Daoy (cell line): ENCODE data around the gene RHCE. TPM values are rescaled to one million over a fixed set of nuclear protein-coding genes. Genes with fewer than 3 reads are reported as not detected.
A peak's percentile ranks its signal among the peaks of the same experiment; 100 is the strongest.
"Not testable (repeated sequence)": the region's sequence is repeated elsewhere in the genome, so short reads cannot be mapped to it uniquely, and the experiment has no call there.

Experiments used
- DNase-seq: peaks from one replicate; pipeline ENCODE4 v3.0.0-alpha.2; 2015; ENCODE audit warnings: low read depth
- total RNA-seq: library from RNA; depleted of rRNA; stranded (reverse); fragments of >200 nt; shearing (Covaris generic); gene quantifications from 2 replicates; pipeline ENCODE4 v1.2.3, GENCODE V29; 2014; rRNA removed

The RHCE gene
- total RNA-seq, 1 experiment from 2014 or later, result 0.23 TPM

- DNase-seq, result peak; percentile 88
Observed at GRCh38 chr1:25343872-25344271, 76.8 kb downstream of the RHCE start.

- DNase-seq, result no peak
Observed at GRCh38 chr1:25342846-25343245, 77.8 kb downstream of the RHCE start.

- DNase-seq, result no peak
Observed at GRCh38 chr1:25341746-25342145, 78.9 kb downstream of the RHCE start.

- no peak for DNase-seq
Observed at GRCh38 chr1:25338986-25339385, 81.6 kb downstream of the RHCE start.

- peak; percentile 90 for DNase-seq
Observed at GRCh38 chr1:25338188-25338981, 82.2 kb downstream of the RHCE start, which contains the start of gene TMEM50A. TSS of gene TMEM50A (plus strand) at chr1:25338334. CDS start at chr1:25340487, 2,153 bp downstream.

- DNase-seq, result not testable (repeated sequence)
Observed at GRCh38 chr1:25337483-25338187, 83.0 kb downstream of the RHCE start.

GRCh38 chr1:25336922-25337354, 83.7 kb downstream of the RHCE start:
- not testable (repeated sequence) for DNase-seq

- peak; percentile 43 for DNase-seq
Observed at GRCh38 chr1:25329950-25330349, 90.7 kb downstream of the RHCE start.

GRCh38 chr1:25329336-25329735, 91.3 kb downstream of the RHCE start:
- not testable (repeated sequence) for DNase-seq

- not testable (repeated sequence) for DNase-seq
Observed at GRCh38 chr1:25328791-25329185, 91.8 kb downstream of the RHCE start.

GRCh38 chr1:25327864-25328790, 92.5 kb downstream of the RHCE start:
- DNase-seq, result not testable (repeated sequence)

- not testable (repeated sequence) for DNase-seq
Observed at GRCh38 chr1:25324407-25324806, 96.2 kb downstream of the RHCE start.

- DNase-seq, result not testable (repeated sequence)
Observed at GRCh38 chr1:25322127-25322526, 98.5 kb downstream of the RHCE start.

- peak; percentile 76 for DNase-seq
Observed at GRCh38 chr1:25320314-25320938, 100.2 kb downstream of the RHCE start.

GRCh38 chr1:25312806-25313470, 107.7 kb downstream of the RHCE start:
- not testable (repeated sequence) for DNase-seq

Other genes starting within 250 kb of the RHCE start
- 58.2 and 95.6 TPM in 2 replicates for gene SYF2, start 188.3 kb downstream of the RHCE start, total RNA-seq
- gene RSRP1, start 173.4 kb downstream of the RHCE start, total RNA-seq, result 39.2 and 50.6 TPM in 2 replicates
- not detected in 2 replicates for gene RHD, start 148.3 kb downstream of the RHCE start, total RNA-seq
- gene TMEM50A, start 82.5 kb downstream of the RHCE start, total RNA-seq, result 102 and 104 TPM in 2 replicates
- gene MACO1, start 10.1 kb upstream of the RHCE start, total RNA-seq, result 12.7 and 15.9 TPM in 2 replicates
- gene LDLRAP1, start 122.8 kb upstream of the RHCE start, total RNA-seq, result 13.6 and 16.3 TPM in 2 replicates
- gene MAN1C1, start 196.0 kb upstream of the RHCE start, total RNA-seq, result 0.63 and 1.1 TPM in 2 replicates